ENCODE data around the gene RNASEL.
A peak's percentile ranks its signal among the peaks of the same experiment; 100 is the strongest.
"Not testable (repeated sequence)": the region's sequence is repeated elsewhere in the genome, so short reads cannot be mapped to it uniquely, and the experiment has no call there.

RNASEL gene

GRCh38 chr1:182588500-182589396 is at the start of gene RNASEL:
TSS of gene RNASEL (minus strand) at chr1:182589256. CDS start at chr1:182586806, 2,450 bp downstream.
- DNase-seq = peak; percentile 78

GRCh38 chr1:182637769-182638168 is 48.7 kb upstream of the RNASEL start:
- DNase-seq = no peak

- DNase-seq = no peak
Observed at GRCh38 chr1:182635871-182636270, 46.8 kb upstream of the RNASEL start.

GRCh38 chr1:182634306-182635072 is 45.4 kb upstream of the RNASEL start:
- no peak for DNase-seq

- DNase-seq = no peak
Observed at GRCh38 chr1:182633657-182634281, 44.7 kb upstream of the RNASEL start.

GRCh38 chr1:182633031-182633430 is 44.0 kb upstream of the RNASEL start:
- DNase-seq = no peak

GRCh38 chr1:182632441-182632857 is 43.4 kb upstream of the RNASEL start:
- not testable (repeated sequence) for DNase-seq

- DNase-seq = no peak
Observed at GRCh38 chr1:182631954-182632353, 42.9 kb upstream of the RNASEL start.

- DNase-seq = no peak
Observed at GRCh38 chr1:182631053-182631677, 42.1 kb upstream of the RNASEL start.

GRCh38 chr1:182630586-182630985 is 41.5 kb upstream of the RNASEL start:
- peak; percentile 8 for DNase-seq

GRCh38 chr1:182629499-182630096 is 40.5 kb upstream of the RNASEL start:
- DNase-seq = no peak

- no peak for DNase-seq
Observed at GRCh38 chr1:182629080-182629479, 40.0 kb upstream of the RNASEL start.

- DNase-seq = no peak
Observed at GRCh38 chr1:182628657-182629056, 39.6 kb upstream of the RNASEL start.

- no peak for DNase-seq
Observed at GRCh38 chr1:182627622-182628021, 38.6 kb upstream of the RNASEL start.

- no peak for DNase-seq
Observed at GRCh38 chr1:182626527-182626926, 37.5 kb upstream of the RNASEL start.

GRCh38 chr1:182625719-182626504 is 36.9 kb upstream of the RNASEL start:
- DNase-seq = peak; percentile 30

- DNase-seq = no peak
Observed at GRCh38 chr1:182625024-182625423, 36.0 kb upstream of the RNASEL start.

GRCh38 chr1:182624577-182624976 is 35.5 kb upstream of the RNASEL start:
- no peak for DNase-seq

- DNase-seq = no peak
Observed at GRCh38 chr1:182622901-182623528, 34.0 kb upstream of the RNASEL start.

- no peak for DNase-seq
Observed at GRCh38 chr1:182621906-182622305, 32.9 kb upstream of the RNASEL start.

GRCh38 chr1:182620924-182621585 is 32.0 kb upstream of the RNASEL start:
- DNase-seq = no peak
